Spleen (tissue), 7 donors: ENCODE data around the gene MBNL2.

Experiments used
- POLR2A ChIP-seq, 3 donors: fragments of 450-650 bp; IDR thresholded peaks; one replicate each; pipeline ENCODE4 v1.5.1; 2017; ENCODE audit warnings: antibody characterized with exemption in 3 of 3, mild to moderate bottlenecking in 1 of 3
- TF ChIP-seq, protein P1 (sequence below), 11 experiments: fragments of 200-600 bp in 7 of 11; fragments of 450-650 bp in 4 of 11; sonication (generic) in 4 of 11; IDR thresholded peaks in 8 of 11; conservative IDR thresholded peaks in 3 of 11; 1 replicate in 7 of 11; 2 replicates in 4 of 11; pipeline versions ENCODE4 v1.4.0 to v1.8.0; 2016 to 2021; ENCODE audit warnings: antibody characterized with exemption in 11 of 11, inconsistent platforms in 4 of 11, mild to moderate bottlenecking in 1 of 11
- donor health status: DM: no; HTN: no; CAD: no; lungs with moderate emphysema.
- donor health status: DM: no; HTN: no; CAD: no.
- donor health status: DM: no; HTN: no; CAD: no.

DNA sequence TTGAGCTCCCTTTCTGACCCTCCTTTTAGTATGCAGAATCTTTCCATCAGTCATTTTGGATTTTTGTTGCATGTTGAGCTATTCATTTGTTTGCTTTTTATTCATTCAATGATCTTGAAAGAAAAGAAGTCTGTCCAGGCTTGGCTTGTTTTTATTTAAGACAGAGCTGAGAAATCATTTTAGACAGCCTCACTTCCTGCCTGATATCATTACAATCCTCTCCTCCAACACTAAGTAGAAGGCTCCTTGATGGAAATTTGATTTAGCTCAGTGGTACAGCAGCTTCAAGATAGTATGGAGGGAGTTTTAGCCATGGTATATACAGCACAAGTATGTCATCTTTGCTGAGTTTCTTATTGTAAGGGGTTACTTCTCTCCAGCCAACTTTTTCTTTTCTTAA lies 28.4 kb downstream of the MBNL2 start:
- TF ChIP-seq, protein P1, sequence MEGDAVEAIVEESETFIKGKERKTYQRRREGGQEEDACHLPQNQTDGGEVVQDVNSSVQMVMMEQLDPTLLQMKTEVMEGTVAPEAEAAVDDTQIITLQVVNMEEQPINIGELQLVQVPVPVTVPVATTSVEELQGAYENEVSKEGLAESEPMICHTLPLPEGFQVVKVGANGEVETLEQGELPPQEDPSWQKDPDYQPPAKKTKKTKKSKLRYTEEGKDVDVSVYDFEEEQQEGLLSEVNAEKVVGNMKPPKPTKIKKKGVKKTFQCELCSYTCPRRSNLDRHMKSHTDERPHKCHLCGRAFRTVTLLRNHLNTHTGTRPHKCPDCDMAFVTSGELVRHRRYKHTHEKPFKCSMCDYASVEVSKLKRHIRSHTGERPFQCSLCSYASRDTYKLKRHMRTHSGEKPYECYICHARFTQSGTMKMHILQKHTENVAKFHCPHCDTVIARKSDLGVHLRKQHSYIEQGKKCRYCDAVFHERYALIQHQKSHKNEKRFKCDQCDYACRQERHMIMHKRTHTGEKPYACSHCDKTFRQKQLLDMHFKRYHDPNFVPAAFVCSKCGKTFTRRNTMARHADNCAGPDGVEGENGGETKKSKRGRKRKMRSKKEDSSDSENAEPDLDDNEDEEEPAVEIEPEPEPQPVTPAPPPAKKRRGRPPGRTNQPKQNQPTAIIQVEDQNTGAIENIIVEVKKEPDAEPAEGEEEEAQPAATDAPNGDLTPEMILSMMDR (IDR thresholded peaks at IDR 0.05 in 8 of 11, conservative IDR thresholded peaks at IDR 0.05 in 3 of 11): no peak
- TF ChIP-seq POLR2A (IDR thresholded peaks at IDR 0.05): no peak
